GM12891 (cell line): Measurements from ENCODE around the gene ARMH2.

ENCODE experiments used
- DNase-seq: peaks from one replicate; pipeline ENCODE4 v3.0.0; 2011; ENCODE audit warnings: low spot score; ENCODE audit not compliant: insufficient read length
- FAIRE-seq: peaks from 2 replicates; lab custom pipeline; 2011; peaks lifted over from hg19 to GRCh38; lab: Jason Lieb, UNC
- PAX5 ChIP-seq: IDR thresholded peaks from 2 replicates; pipeline ENCODE4 v1.6.1; 2011; ENCODE audit warnings: low read length, moderate library complexity, mild to moderate bottlenecking; ENCODE audit not compliant: insufficient read depth, severe bottlenecking
- POLR2A ChIP-seq: IDR thresholded peaks from 2 replicates; pipeline ENCODE4 v1.6.1; 2011; ENCODE audit warnings: low read depth, low read length, control low read depth
- POLR2AphosphoS5 ChIP-seq: IDR thresholded peaks from 2 replicates; pipeline ENCODE4 v1.6.1; 2011; ENCODE audit warnings: low read depth, low read length, control low read depth
- POU2F2 ChIP-seq: IDR thresholded peaks from 2 replicates; pipeline ENCODE4 v1.6.1; 2011; ENCODE audit warnings: low read depth, mild to moderate bottlenecking, control low read depth, low read length, moderate library complexity
- SPI1 ChIP-seq: IDR thresholded peaks from 2 replicates; pipeline ENCODE4 v1.6.1; 2011; ENCODE audit warnings: low read depth, low read length, control low read depth
- TAF1 ChIP-seq: IDR thresholded peaks from 2 replicates; pipeline ENCODE4 v1.6.1; 2011; ENCODE audit warnings: low read depth, low read length, control low read depth

The ARMH2 gene

GRCh38 chr6:24822696-24823095 is 24.0 kb upstream of the ARMH2 start:
- DNase-seq: no peak
- TF ChIP-seq POU2F2: no peak
- no peak for TF ChIP-seq SPI1
- TF ChIP-seq PAX5: no peak
- TF ChIP-seq POLR2A: no peak
- TF ChIP-seq TAF1: no peak
- no peak for TF ChIP-seq POLR2AphosphoS5

GRCh38 chr6:24821860-24822444 is 23.2 kb upstream of the ARMH2 start:
- FAIRE-seq: peak; percentile 28

More at GRCh38 chr6:24822696-24823095, 24.0 kb upstream of the ARMH2 start:
- no peak for FAIRE-seq

GRCh38 chr6:24818346-24818745 is 19.6 kb upstream of the ARMH2 start:
- FAIRE-seq: no peak

More at GRCh38 chr6:24821860-24822444, 23.2 kb upstream of the ARMH2 start:
- DNase-seq: no peak
- no peak for TF ChIP-seq SPI1
- no peak for TF ChIP-seq POU2F2
- TF ChIP-seq PAX5: no peak
- TF ChIP-seq TAF1: no peak
- TF ChIP-seq POLR2A: no peak
- no peak for TF ChIP-seq POLR2AphosphoS5

GRCh38 chr6:24809728-24810127 is 11.0 kb upstream of the ARMH2 start:
- TF ChIP-seq POLR2AphosphoS5: no peak
- no peak for TF ChIP-seq POLR2A
- no peak for TF ChIP-seq TAF1
- TF ChIP-seq SPI1: no peak
- no peak for TF ChIP-seq PAX5
- TF ChIP-seq POU2F2: no peak
- no peak for FAIRE-seq
- no peak for DNase-seq

More at GRCh38 chr6:24818346-24818745, 19.6 kb upstream of the ARMH2 start:
- DNase-seq: no peak
- TF ChIP-seq SPI1: no peak
- TF ChIP-seq POU2F2: no peak
- TF ChIP-seq PAX5: no peak
- no peak for TF ChIP-seq TAF1
- TF ChIP-seq POLR2A: no peak
- TF ChIP-seq POLR2AphosphoS5: no peak

GRCh38 chr6:24807584-24807983 is 8.9 kb upstream of the ARMH2 start:
- TF ChIP-seq POU2F2: no peak
- no peak for TF ChIP-seq PAX5
- TF ChIP-seq POLR2A: no peak
- no peak for TF ChIP-seq TAF1
- no peak for TF ChIP-seq POLR2AphosphoS5
- TF ChIP-seq SPI1: no peak
- FAIRE-seq (no peak), DNase-seq (no peak)

GRCh38 chr6:24802271-24803059 is 3.7 kb upstream of the ARMH2 start:
- DNase-seq (no peak), FAIRE-seq (no peak)
- TF ChIP-seq PAX5 (no peak), SPI1 (no peak), POLR2A (no peak), TAF1 (no peak), POLR2AphosphoS5 (no peak), POU2F2 (no peak)

GRCh38 chr6:24799541-24799915 is 811 bp upstream of the ARMH2 start:
- TF ChIP-seq SPI1 (no peak), POLR2A (no peak)

GRCh38 chr6:24797596-24798216 is 1.0 kb downstream of the ARMH2 start:
- DNase-seq: no peak
- no peak for FAIRE-seq
- TF ChIP-seq TAF1 (no peak), POLR2AphosphoS5 (no peak), PAX5 (no peak), SPI1 (no peak), POU2F2 (no peak), POLR2A (no peak)

More at GRCh38 chr6:24799541-24799915, 811 bp upstream of the ARMH2 start:
- no peak for FAIRE-seq
- no peak for DNase-seq

GRCh38 chr6:24796616-24797290 is 2.0 kb downstream of the ARMH2 start:
- no peak for TF ChIP-seq PAX5
- TF ChIP-seq SPI1: no peak
- TF ChIP-seq TAF1: no peak
- DNase-seq: no peak
- peak; percentile 52 for FAIRE-seq
